ENCODE results near the gene PLRG1.
A peak's percentile ranks its signal among the peaks of the same experiment; 100 is the strongest.

Gene PLRG1

DNA sequence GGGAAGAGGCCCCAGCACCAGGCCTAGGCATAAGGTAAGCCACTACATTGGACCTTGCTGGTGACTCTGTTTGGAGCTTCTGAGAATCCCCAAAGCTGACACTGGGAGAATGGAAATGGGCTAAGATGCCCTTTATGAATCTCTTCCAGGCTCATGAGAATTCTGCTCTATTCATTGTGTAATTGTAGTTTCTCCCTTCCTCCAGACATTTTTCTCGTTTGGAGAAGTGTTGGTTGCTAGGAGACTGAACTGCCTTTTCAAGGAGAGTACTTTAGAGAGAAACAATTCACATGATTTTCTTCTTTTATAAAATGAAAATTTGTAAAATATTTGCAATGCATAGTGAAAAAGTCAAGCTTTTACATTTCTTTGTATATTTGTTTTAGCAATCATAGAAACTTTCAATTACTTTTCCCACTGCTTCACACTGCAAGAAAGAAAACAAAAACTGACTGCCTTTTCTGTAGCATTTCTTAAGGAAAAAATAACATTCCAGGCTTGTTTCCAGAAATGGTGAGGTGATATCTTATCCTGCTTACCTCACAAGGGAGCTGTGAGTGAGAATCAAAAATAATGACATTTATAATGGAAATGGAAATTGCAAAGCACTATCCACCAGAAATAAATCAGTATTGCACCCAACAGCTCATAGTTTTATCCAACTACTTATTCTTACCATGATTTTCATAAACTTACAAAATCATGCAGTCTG, 33.7 kb downstream of the PLRG1 start:
- no peak for DNase-seq

DNA sequence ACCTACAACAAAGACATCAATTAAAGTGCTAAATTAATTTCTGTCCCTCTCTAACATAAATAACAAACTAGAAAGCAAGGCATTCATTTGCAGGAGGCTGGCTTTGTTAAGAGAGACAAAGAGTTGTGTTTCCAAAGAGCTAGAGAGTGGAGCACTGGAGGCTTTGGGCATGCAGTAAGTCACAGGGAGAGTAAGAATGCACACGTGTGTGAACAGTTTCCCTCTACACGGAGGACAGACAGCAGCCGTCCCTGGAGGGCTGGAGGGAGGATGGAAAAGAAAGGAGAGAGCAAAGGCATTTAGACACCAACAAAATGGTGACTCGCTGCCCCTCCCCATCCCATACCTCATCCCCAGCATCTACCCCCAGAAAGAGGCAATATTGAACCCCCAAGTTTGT, 38.2 kb downstream of the PLRG1 start:
- DNase-seq: no peak

DNA sequence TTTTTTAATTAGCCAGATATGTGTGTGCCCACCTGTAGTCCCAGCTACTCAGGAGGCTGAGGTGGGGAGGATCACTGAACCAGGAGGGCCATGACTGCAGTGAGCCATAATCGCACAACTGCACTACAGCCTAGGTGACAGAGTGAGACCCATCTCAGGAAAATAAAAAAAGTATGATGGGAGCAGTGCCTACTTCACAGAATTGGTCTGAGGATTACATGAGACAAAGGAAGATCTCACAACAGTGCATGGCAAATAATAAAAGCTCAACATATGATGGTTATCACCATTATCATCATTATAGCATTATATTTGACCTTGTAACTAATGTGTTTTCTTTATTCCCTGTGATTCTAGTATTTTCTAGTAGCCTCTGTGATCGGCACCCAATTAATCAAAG, 38.7 kb downstream of the PLRG1 start:
- no peak for DNase-seq

DNA sequence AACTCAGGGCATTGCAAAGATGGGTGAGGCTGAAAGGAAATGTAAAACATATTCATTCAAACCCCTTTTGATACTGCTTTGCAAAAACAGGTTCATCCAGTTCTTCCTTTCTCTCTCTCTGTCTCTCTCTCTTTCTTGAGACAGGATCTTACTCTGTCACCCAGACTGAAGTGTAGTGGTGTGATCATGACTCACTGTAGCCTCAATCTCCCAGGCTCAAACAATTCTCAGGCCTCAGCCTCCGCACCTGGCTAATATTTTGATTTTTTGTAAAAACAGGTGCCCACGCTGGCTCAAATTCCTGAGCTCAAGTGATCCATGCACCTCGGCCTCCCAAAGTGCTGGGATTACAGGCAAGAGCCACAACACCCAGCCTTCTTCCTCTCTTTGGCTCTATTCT, 43.0 kb downstream of the PLRG1 start:
- no peak for DNase-seq

DNA sequence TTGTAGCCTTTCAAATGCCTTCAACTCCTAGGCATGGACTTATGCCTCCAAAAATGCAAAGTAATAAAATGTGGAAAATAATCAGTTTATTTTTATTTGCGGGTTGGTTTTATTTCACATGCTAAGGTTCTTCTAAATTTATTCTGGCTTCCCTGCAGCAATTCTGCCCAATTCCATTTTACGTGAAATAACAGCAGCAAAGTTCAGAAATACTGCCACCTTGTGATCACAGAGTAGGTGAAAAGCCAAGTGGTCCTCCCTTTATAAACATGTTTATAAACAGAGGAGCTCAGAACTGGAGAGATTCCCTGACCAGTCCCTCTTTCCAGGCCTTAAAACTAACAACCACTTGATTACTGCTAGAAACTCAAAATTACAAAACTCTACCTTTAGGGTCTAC, 43.9 kb downstream of the PLRG1 start:
- no peak for DNase-seq

DNA sequence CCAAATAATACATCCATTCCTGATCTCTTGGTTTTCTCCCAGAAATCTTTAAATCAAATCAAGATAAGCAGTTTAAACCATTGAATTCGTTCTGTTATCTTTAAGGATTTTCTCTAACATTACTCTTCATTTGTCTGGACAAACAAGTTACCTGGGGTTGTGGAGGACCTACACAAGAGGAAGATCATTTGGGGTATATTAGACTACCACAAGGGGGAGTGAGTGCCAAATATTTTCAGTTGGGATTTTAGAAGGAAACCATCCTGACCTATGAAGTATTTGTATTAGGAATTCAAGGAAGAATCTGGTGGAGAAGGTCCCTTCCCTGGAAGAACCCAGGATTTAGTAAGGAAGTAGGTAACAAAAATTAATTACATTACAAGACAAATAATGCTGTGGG, 46.6 kb downstream of the PLRG1 start:
- peak in 1 of 2 donors; percentile 5 for DNase-seq

DNA sequence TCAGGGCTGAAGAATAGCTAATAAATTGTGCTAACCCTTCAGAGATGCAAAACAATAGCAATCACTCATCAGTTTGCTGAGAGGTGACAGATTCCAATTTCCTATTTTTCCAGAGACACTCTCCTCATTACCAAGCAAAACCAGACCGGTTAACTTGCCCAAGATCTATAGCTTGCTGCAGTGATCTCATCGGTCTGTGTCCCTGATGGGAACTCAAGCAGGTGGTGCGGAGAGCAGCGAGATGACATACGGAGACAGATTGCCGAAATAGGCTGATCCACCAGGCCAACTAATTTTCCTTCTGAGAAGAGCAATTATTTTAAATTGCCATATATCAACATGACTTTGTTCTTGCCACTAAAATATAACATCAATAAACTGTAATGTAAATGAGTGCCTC, 48.1 kb downstream of the PLRG1 start:
- DNase-seq: no peak

DNA sequence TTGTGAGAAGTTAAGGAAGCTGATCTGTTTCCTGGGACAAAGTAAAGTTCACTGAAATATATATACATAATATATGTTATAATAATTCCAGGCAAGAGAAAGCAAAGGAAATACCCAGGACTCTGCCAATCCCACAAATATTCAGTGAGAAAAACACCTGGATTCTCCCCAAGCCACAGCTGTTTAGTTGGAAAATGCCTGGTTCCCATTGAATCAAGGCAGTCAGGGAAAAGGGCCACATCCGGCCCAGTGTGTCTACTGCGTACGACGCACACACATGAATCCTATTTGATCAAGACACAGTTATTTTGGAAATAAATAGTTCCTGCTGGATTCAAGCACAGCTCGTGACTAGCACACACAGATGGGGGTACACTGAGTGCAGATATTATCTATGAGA, 52.3 kb downstream of the PLRG1 start:
- DNase-seq: no peak

DNA sequence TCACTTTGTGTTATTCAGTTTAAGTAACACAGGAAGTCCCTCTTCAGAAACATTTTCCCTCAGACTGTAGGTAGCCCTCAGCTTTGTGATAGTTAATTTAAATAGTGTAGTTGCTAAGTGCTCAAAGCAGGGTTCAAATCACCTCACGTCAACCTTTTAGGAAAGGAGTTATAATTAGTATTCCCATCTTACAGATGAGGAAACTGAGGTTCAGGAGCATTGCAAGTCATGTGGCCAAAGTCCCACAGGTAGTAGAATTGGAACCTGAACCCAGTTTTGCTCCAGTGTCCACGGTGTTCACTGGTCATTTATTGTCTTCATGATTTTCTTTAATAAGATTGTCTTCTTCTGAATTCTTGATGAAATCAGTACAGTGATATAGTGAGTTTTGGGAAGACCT, 54.3 kb downstream of the PLRG1 start:
- no peak for DNase-seq

DNA sequence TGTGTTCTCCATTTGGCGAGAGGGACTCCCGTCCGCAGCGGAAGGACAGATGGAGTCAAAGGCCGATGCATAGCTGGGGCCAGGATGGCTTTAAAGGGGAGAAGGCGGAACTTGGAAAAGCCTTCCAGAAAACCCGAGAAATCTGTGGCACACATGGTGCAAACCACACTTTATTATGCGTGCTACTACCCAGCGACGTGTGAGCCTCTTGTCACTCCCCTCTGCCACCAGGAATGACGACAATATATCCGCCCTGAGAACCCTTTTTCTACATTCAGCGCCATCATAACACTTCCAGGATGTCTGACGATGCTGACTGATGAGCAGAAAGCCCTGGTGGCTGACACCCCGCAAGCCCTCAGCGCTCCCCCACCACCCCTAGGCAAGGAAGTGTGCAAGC, 57.9 kb downstream of the PLRG1 start:
- DNase-seq: no peak

DNA sequence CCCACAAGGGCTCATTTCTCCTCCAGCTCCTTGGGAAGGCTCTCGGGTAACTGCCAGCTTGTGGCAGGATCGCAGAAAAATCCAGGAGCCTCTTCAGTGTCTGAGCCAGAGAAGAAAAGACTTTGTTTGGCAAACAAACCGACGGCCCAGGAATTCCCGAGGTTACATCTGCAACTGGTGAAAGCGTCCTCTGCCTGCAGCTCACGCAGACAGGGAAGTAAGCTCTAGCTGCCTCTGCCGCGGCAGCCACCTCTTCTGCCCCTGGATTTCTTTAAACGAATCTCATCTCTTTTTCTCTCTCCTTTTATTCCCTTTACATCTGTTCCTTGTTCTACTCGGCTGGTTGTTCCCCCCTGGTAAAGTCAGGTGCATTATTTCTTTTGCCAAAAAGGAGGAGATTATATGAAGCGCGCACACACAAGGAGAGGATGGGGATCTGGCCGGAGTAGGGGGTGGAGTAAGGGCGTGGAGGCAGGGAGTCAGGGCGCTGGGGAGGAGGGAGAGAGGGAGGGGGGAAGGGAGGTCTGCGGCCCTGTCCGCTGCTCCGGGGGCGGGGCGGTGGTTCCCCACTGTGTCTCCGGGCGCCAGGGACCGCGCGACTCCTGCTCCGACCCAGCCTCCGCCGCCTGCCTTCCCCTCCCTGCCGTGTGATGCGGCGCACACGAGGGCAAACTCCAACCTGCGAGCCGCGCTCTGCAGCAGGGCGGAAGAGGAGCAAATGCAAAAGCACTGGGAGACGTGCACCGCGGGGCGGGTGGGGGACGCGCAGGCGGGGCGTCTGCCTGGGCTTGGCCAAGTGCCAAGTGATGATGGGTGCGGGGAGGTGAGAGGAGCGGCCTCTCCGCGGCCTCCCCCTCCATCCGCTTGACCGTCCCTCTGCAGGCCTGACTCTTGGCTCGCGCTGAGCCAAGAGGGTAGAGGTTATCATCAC, 58.6 kb downstream of the PLRG1 start, which contains the start of gene DCHS2:
Gene DCHS2 (minus strand): TSS at position 459 of the 931 bp plus-strand sequence. CDS start 444 bp downstream, at position 15.
- DNase-seq: no peak

DNA sequence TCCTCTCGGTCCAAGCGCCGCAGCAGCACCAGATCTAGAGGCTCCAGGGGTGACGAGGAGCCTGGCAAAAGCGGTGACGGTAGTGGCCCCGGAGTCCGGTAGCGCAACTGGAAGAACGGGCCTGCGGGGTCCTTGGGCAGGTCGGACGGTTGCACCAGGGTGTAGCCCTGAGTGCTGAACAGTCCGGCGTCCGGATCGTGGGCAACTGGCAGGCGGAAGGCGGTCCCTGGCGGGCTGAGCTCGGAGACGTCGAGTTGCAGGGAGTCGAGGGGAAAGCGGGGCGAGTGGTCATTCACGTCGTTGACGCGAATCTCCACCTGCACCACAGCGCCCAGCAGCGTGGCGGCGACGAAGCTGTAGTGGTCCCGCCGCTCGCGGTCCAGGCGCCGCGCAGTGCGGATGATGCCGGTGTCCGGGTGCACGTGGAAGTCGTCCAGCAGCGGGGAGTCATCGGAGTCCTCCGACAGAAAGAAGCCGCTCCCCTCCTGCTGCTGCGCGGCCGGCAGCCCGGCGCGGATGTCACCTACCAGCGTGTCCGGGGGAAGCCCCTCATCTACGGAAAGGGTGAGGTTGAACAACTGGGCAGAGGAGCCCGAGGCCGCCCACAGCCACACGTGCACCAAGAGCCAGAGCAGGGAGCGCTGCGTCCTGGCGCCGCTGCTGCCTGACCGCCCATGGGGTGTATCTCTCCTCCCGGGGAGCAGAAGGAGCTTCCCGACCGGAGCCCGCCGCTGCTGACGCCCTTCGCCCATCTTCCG, 59.4 kb downstream of the PLRG1 start:
- DNase-seq: no peak

DNA sequence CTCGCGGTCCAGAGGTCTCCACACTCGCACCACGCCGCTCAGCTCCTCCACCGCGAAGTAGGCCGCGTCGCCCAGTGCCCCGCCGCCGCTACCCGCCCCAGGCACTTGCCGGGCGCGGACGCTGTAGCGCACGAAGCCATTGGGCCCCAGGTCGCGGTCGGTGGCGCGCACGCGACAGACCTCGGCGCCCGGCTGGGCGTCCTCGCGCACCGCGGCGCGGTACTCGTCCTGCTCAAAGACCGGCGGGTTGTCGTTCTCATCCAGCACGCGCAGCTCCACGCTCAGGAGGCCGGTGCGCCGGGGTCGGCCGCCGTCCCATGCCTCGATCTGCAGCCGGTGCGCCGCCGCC, 60.0 kb downstream of the PLRG1 start:
- no peak for DNase-seq

DNA sequence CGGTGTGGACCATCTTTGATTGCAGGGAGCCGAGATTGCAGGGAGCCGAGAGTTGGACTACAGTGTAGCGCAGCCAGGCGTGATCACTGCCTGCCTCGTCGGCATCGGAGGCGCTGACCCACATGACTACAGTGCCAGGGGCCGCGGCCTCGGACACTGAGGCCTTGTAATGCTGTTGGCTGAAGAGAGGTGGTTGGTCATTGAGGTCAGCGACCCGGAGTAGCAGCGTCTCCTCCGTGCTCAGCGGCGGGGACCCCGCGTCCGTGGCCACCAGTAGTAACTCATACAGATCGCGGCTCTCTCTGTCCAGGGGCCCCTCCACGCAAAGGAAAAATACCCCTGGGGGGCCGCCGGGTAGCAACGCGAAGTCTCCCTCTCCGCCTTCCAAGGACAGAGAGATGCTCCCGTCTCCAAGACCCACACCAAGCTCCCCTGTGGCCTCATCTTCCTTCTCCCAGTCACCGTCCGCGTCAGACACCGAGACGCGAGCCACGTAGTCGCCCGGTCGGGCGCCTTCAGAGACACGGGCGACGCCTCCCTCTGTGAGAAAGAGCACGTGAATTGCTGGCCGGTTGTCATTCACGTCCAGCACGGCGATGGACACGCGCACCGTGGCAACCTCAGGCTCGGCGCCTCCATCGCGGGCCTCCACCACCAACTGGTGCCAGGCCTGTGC, 60.5 kb downstream of the PLRG1 start:
- no peak for DNase-seq

DNA sequence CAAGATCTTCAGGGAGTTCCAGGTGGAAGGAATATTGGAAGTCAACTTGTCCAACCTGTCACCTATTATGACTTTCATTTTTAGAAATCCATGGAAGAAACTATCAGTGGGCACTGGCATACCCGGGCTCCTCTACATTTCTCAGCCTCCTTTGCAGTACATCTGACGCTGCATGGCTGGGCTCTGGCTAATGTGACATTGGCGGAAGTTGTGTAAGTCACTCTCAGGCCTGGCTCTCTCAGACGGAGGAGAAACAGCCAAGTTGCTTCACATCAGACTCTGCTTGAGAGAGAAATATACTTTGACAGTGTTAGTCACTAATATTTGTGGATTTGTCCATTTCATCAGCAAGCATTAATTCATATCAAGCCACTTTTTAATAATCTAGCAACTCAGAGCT, 63.1 kb downstream of the PLRG1 start:
- no peak for DNase-seq

DNA sequence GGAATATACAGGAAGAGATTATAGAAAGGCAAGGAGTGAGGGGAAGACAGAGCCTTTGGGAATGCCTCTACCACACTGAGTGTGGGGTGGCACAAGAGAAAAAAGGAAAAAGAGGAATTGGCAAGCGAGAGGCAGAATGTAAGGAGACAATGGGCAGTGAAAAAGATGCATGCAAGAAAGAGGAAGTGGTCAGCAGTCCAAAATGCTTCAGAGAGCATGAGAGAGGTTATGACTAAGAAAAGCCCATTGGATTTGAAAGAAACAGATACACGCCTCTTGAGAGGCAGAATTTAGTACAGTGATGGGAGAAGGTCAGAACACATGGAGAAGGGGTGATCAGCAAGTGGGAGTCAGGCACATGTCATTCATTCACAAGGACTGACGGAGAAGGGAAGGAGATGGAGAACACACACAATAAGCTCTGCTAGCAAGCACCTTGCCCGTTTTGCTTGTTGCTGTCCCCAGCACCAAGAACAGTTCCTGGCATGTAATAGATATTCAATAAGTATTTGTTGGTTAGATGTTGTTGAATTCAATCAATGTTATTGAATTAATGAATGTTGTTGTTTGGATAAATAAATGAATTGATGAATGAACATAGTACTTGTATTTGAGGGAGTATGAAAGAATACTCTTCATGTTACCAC, 65.0 kb downstream of the PLRG1 start:
- no peak for DNase-seq
